Astrocyte (in vitro differentiated cells and primary cell): ENCODE measurements around the gene C2orf42.

Experiments used
- CTCF ChIP-seq: IDR thresholded peaks from 2 replicates; pipeline ENCODE4 v1.5.1; 2011; ENCODE audit warnings: low read depth, mild to moderate bottlenecking, inconsistent platforms, low read length, moderate library complexity; ENCODE audit not compliant: insufficient read depth
- EZH2 ChIP-seq: IDR thresholded peaks from 2 replicates; pipeline ENCODE4 v1.6.1; 2012; ENCODE audit warnings: mild to moderate bottlenecking, low read length, inconsistent platforms; ENCODE audit not compliant: insufficient read depth

DNA sequence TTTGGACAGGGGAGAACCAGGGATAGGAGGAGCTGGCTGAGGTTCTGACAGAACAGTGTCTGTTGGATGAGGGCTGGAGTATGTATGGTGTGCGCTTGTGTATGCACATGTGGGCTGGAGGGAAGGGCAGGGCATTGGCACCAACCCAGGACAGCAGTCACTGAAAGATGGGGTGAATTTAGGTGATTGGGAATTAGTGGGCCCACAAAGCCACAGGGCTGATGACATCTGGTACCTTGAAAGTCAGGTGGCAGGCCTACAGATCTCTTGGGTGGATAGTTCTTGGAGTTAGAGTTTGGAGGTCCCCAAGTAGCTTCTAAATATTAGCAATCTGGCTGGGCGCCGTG is 45.7 kb downstream of the C2orf42 start:
- TF ChIP-seq CTCF (no peak), EZH2 (no peak)
